ENCODE data around the gene FBLN1. TPM values are rescaled to one million over a fixed set of nuclear protein-coding genes. Genes with fewer than 3 reads are reported as not detected.
"Not testable (repeated sequence)": the region's sequence is repeated elsewhere in the genome, so short reads cannot be mapped to it uniquely, and the experiment has no call there.

The FBLN1 gene, protein sequence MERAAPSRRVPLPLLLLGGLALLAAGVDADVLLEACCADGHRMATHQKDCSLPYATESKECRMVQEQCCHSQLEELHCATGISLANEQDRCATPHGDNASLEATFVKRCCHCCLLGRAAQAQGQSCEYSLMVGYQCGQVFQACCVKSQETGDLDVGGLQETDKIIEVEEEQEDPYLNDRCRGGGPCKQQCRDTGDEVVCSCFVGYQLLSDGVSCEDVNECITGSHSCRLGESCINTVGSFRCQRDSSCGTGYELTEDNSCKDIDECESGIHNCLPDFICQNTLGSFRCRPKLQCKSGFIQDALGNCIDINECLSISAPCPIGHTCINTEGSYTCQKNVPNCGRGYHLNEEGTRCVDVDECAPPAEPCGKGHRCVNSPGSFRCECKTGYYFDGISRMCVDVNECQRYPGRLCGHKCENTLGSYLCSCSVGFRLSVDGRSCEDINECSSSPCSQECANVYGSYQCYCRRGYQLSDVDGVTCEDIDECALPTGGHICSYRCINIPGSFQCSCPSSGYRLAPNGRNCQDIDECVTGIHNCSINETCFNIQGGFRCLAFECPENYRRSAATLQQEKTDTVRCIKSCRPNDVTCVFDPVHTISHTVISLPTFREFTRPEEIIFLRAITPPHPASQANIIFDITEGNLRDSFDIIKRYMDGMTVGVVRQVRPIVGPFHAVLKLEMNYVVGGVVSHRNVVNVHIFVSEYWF
- 0.13 and 0.35 TPM in 2 replicates for total RNA-seq

DNA sequence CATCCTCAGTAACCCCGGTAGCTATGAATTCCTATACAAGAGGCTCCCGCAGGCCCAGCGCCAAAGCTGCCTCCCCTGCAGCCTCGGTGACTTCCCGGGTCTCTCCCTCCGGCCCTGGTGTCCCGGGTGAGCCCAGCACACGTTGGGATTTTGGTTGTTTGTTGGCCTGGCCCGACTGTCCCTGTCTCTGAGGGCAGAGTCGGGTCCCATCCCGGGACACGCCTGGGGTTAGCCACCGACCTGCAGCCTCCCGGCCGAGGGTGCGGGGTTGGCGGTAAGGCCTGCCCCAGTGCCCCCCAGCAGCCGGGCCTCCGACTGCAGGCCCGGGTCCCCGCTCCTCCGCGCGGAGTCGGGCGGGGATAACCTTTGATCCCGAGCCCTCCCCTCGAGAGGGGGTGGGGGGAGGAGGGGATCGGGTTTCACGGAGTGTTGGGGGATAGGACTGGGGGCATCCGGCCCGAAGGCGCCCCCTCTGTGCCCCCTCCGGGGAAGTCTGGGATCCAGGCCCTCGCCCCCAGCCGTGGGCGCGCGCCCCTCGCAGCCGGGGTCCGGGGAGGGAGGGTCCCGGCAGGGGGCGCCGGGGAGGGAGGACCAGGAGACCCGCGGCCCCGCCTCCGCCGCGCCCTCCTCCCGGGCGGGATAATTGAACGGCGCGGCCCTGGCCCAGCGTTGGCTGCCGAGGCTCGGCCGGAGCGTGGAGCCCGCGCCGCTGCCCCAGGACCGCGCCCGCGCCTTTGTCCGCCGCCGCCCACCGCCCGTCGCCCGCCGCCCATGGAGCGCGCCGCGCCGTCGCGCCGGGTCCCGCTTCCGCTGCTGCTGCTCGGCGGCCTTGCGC, at the start of gene FBLN1:
Gene FBLN1, plus strand, starts transcription at position 669 of the 835 bp plus-strand sequence. Its CDS starts 103 bp downstream, at position 772.
- no peak for DNase-seq (ENCODE audit: low read depth, low spot score)

GRCh38 chr22:45453764-45454163, 48.9 kb upstream of the FBLN1 start:
- DNase-seq (ENCODE audit: low read depth, low spot score), result no peak

GRCh38 chr22:45454275-45454674, 48.4 kb upstream of the FBLN1 start:
- DNase-seq (ENCODE audit: low read depth, low spot score), result no peak

- no peak for DNase-seq (ENCODE audit: low read depth, low spot score)
These were observed 47.5 kb upstream of the FBLN1 start for GRCh38 chr22:45455212-45455611.

GRCh38 chr22:45455621-45456020, 47.1 kb upstream of the FBLN1 start:
- DNase-seq (ENCODE audit: low read depth, low spot score), result no peak

- no peak for DNase-seq (ENCODE audit: low read depth, low spot score)
These were observed 45.9 kb upstream of the FBLN1 start for GRCh38 chr22:45456811-45457210.

GRCh38 chr22:45458532-45458931, 44.2 kb upstream of the FBLN1 start:
- no peak for DNase-seq (ENCODE audit: low read depth, low spot score)

DNA sequence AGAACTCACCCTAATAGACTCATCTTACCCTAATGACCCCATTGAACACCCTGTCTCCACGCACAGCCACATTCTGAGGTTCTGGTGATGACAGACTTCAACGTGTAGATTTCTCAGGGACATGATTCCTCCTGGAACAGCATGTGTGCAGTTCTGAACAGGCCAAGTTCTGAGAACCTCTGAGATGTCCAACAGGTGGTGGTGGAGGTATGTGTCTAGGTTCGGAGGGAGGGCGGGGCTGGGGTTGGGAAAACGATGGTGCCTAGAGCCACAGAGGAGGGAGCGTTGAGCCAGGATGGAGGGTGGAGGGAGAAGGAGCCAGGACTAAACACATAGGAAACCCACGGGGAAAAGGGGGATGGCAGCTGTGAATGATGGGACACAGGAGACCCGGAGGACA, 43.4 kb upstream of the FBLN1 start:
- no peak for DNase-seq (ENCODE audit: low read depth, low spot score)

DNA sequence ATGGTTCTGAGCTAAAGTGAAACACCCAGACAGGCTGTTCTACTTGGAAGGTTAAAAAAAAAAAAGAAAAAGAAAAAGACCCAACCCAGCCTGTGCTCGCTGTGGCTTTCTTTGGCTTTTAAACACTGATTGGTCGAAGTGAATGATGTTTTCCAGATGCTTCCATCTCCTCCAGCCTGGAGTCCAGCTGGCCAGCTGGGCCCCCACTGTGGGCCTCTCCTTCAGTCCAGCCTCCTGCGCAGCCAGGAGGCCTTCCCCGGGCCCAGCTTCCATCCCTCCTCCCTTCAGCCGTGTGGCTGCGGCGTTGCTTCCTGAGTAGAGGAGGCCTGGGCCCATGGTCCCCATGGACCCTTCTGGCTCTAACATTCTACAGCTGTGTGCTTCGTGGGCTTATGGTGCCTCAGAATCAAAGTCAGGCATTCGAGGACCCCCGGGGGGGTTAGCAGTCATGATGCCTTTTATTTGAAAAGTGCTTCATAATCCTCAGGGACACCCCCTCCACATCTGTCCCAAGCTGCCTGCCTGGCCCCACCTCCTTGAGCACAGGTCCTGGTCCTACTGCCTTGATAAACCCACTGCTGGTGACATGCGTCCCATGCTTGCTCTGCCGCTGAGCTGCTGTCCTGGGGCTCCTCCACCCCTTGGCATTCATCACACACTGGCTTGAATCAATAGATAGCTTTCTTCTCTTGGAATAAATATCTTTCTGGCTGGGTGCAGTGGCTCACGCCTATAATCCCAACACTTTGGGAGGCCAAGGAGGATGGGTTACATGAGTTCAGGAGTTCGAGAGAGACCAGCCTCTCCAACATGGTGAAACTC, 42.2 kb upstream of the FBLN1 start:
- DNase-seq (ENCODE audit: low read depth, low spot score), result no peak

- no peak for DNase-seq (ENCODE audit: low read depth, low spot score)
These were observed 40.5 kb upstream of the FBLN1 start for GRCh38 chr22:45462034-45462655.

GRCh38 chr22:45463691-45464090, 39.0 kb upstream of the FBLN1 start:
- not testable (repeated sequence) for DNase-seq (ENCODE audit: low read depth, low spot score)

GRCh38 chr22:45465633-45466032, 37.0 kb upstream of the FBLN1 start:
- DNase-seq (ENCODE audit: low read depth, low spot score), result no peak

- DNase-seq (ENCODE audit: low read depth, low spot score), result no peak
These were observed 33.8 kb upstream of the FBLN1 start for GRCh38 chr22:45468872-45469271.

DNA sequence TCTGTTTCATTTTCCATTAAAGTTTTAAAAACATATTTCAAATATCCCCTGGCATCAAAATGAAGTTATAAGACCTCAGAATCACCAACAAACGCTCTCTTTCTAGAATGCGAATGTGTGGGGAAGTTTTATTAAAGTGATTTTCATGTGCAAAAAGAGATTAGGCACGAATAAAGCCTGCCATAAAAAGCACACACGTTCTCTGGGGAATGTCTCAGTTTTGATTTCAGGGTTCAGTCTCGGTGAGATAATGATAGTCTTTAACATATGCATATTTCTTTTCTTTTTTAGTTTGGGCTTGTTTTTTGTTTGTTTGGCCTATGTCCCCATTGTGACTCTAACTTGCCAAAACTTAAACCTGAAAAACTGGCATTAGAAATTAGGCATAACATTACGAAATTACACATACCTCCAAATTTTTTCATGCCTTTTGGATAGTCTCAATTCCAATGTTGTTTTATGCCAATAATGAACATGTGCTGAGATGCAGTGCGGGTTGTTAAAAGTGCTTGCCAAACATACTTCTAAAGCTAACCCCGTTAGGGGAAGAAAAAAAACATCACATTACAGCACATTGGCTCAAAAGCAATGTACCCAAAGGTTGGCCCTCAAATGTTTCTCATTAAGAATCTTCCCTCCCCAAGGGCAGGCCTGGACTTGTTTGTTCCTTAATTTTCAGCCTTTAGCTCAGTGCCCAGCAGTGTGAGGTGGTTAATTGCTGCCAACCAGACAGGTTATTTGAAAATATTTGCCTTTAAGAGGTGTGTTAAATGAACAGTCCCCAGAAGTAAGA, 33.2 kb upstream of the FBLN1 start:
- no peak for DNase-seq (ENCODE audit: low read depth, low spot score)

GRCh38 chr22:45470871-45471270, 31.8 kb upstream of the FBLN1 start:
- DNase-seq (ENCODE audit: low read depth, low spot score), result no peak

- DNase-seq (ENCODE audit: low read depth, low spot score), result no peak
These were observed 30.3 kb upstream of the FBLN1 start for GRCh38 chr22:45472426-45472825.

DNA sequence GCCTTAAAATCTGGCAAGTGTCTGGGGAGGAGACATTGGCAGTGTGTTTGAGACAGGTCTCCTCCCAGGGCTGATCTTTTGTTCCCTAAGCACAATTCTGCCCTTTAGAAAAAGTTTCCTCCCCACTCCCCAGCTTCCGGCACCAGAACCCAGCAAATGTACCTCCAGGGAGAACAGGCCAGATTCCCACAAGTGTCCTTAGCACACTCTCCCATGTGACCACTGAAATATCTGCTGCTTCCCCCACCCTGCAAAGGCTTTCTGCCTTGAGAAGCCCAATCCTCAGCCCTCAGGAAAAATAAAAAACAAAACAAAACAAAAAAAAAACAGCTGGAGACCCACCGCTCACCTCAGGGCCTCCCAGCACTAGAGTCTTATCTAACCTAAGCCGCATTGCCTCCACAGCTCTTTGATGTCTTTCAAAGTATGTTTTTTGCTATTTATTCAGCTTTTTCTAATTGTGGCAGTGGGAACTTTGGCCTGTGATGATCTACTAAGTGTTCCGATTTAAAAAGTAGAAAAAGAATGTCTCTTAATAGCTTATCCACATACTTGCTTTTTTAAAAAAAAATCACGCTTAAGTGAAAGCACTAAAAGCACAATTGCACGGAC, 29.0 kb upstream of the FBLN1 start:
- no peak for DNase-seq (ENCODE audit: low read depth, low spot score)

DNA sequence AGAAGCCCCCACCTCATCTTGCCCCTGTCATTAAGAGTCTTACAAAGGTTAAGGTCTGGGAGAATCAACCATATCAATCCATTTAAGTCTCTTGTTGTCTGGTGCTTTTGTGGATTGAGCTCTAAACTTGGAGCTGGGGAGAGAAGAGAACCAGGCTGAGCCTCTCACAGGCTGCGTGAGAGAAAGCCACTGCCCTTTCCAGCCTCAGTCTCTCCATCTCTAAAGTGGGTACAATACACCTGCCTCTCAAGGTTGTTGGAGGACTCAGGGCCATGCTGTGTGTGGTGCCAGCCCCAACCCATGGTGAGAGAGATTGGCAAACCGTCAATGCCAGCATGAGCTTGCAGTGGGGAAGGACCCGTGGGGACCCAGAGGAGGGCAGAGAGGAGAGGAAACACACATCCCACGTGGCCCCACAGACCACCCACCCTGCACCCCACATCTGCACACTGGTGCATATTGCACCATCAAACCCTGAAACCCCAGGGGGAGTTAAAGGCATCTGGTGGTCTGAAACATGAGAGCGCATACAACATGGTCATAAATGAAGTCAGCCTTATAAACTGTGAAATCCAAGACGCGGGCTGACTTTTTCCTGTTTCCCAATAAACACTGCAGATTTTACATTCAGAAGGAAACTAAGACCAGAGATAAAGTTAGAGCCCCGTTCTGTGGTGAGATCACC, 27.5 kb upstream of the FBLN1 start:
- no peak for DNase-seq (ENCODE audit: low read depth, low spot score)

All from pulmonary artery endothelial cell (primary cell).